Activated T-cell treated with anti-CD3 and anti-CD28 coated beads, Interleukin-2, amount 50 U/mL, for 72 hours (primary cell): ENCODE data around the gene SPATA24. TPM values are rescaled to one million over a fixed set of nuclear protein-coding genes. Genes with fewer than 3 reads are reported as not detected.
"Not testable (repeated sequence)": the region's sequence is repeated elsewhere in the genome, so short reads cannot be mapped to it uniquely, and the experiment has no call there.

Experiments used
- ATAC-seq, 2 donors: fragments of 150-1000 bp; cut with Tn5 transposase; replicated peaks in 1 of 2; 2 replicates each; pipeline ENCODE4 v1.10.0; 2021; ENCODE audit warnings: moderate library complexity in 2 of 2, mild to moderate bottlenecking in 1 of 2
- DNase-seq, 2 donors: peaks; one replicate each; pipeline ENCODE4 v3.0.0; 2021 to 2022; ENCODE audit warnings: mixed read lengths in 1 of 2
- H3K27ac Mint-ChIP-seq: one replicate; pipeline ENCODE4 v1.8.0; 2022; ENCODE audit warnings: mild to moderate bottlenecking, moderate library complexity, mixed read lengths
- H3K27me3 Mint-ChIP-seq: one replicate; pipeline ENCODE4 v1.8.0; 2022; ENCODE audit warnings: low read depth, mixed read lengths
- H3K36me3 Mint-ChIP-seq, 2 donors: one replicate each; pipeline ENCODE4 v1.8.0; 2022; ENCODE audit warnings: mixed read lengths in 2 of 2, mild to moderate bottlenecking in 1 of 2; ENCODE audit not compliant: insufficient read depth in 2 of 2
- H3K4me1 Mint-ChIP-seq: one replicate; pipeline ENCODE4 v1.8.0; 2022; ENCODE audit warnings: low read depth, mixed read lengths
- H3K4me3 Mint-ChIP-seq, 2 donors: one replicate each; pipeline ENCODE4 v1.8.0; 2022; ENCODE audit warnings: mild to moderate bottlenecking in 2 of 2, mixed read lengths in 2 of 2, moderate library complexity in 2 of 2
- H3K9me3 Mint-ChIP-seq, 2 donors: one replicate each; pipeline ENCODE4 v1.8.0; 2022; ENCODE audit warnings: mixed read lengths in 2 of 2
- total RNA-seq, 2 donors: library from RNA; stranded (reverse); gene quantifications; one replicate each; pipeline ENCODE4 v1.2.3, GENCODE V29; 2022

Gene SPATA24
- total RNA-seq, 2 donors from 2014 or later: 3.3 to 3.5 TPM

DNA sequence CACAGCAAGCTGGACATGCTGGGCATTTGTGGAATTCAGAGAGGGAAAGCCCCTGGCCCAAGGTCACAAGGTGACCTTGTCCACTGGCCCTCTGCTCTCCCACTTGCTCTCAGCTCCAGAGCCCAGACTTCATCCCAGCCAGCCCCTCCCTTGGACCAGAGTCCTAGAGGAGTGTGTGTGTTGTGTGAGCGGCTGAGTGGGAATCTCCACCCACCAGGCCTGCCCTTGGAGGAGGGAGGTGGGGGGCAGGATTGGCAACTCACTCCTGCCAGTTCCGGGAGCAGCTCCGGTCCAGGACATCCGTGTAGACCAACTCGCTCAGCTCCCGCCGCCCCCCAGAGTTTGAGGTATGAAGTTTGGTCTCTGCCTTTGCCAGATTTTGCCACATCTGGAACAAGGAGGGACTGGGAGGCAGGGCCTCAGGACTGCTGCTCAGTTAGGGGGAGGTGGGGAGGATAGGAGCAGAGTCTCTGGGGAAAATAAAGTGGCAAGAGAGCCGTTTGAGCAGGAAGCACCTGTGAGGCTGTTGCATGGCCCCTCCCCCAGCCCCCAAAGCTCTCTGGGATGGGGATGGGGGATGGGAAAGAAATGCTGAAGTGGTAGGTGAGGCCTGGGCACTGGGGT, 15.6 kb downstream of the SPATA24 start:
- H3K27ac Mint-ChIP-seq: no peak overlapping the region
- peaks cover 2 to 5% of the 10 kb centered on the region in 2 donors for H3K36me3 Mint-ChIP-seq
- no peak for ATAC-seq
- H3K4me3 Mint-ChIP-seq: peak overlapping the region; percentile 48 to 63
- no peaks in the 10 kb centered on the region for H3K9me3 Mint-ChIP-seq
- H3K4me1 Mint-ChIP-seq: peaks cover 76% of the 10 kb centered on the region
- DNase-seq: no peak
- no peaks in the 10 kb centered on the region for H3K27me3 Mint-ChIP-seq

GRCh38 chr5:139387611-139388197, 16.2 kb downstream of the SPATA24 start:
- Mint-ChIP-seq H3K9me3 (no peaks in the 10 kb centered on the region), H3K4me1 (peaks cover 73% of the 10 kb centered on the region), H3K4me3 (peak overlapping the region; percentile 48 to 63), H3K36me3 (peaks cover under 1 to 2% of the 10 kb centered on the region in 2 donors), H3K27ac (no peak overlapping the region), H3K27me3 (no peaks in the 10 kb centered on the region)
- ATAC-seq: no peak
- no peak for DNase-seq

GRCh38 chr5:139386956-139387355, 16.9 kb downstream of the SPATA24 start:
- not testable (repeated sequence) for ATAC-seq, H3K27me3 Mint-ChIP-seq, H3K27ac Mint-ChIP-seq, H3K4me3 Mint-ChIP-seq, H3K36me3 Mint-ChIP-seq, H3K9me3 Mint-ChIP-seq, DNase-seq
- H3K4me1 Mint-ChIP-seq: peaks cover 73% of the 10 kb centered on the region

- H3K4me3 Mint-ChIP-seq: peak overlapping the region in 1 of 2 donors; percentile 90
- no peaks in the 10 kb centered on the region for H3K9me3 Mint-ChIP-seq
- peak overlapping the region; percentile 95 for H3K27ac Mint-ChIP-seq
- H3K4me1 Mint-ChIP-seq: peaks cover 64% of the 10 kb centered on the region
- ATAC-seq: no peak
- no peaks in the 10 kb centered on the region for H3K36me3 Mint-ChIP-seq
- no peak for DNase-seq
- no peaks in the 10 kb centered on the region for H3K27me3 Mint-ChIP-seq
Observed at GRCh38 chr5:139386050-139386438, 17.8 kb downstream of the SPATA24 start.

DNA sequence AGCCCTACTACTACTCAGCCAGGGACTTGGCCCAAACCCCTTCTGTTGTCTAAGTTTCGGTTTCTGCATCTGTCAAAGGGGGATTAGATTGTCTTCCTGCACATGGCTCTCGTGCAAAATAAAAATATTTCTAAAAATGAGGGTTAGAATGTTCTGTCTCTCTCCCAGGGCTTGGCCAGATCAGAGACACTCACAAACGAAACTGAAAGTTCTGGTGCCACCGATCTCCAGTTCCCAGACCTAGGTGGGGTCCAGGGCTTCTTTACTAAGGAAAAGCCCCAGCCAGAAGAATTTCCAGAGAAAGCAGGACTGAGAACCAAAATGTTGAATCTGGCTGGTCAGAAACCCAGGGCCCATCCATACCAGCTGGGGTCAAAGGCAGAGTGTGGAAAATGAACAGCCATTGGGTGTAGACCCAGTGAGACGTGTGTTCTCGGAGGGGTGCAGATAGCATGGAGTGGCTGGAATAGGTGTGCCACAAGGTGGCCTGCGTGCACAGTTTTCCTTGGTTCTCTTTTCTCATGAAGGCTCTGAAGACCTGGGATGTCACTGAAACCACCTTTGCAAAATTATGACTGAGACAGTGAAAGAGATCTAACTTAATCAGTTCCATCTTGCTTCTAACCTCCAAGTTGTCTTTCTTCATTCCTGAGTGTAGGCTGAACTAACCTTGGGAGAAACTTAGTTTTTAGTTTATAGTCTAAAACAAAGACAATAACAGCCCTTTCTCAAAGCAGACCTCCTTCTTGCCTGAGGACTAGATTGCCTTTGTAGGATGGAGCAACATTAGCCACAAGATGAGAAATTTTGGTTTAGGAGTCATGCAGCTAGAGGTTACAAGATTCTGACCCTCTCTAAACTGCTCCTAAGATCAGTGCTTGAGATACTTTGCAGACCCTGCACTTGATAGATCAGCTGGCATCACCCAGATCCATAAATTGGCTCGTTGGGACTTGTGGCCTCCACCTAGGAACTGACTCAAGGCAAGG, 18.5 kb downstream of the SPATA24 start:
- Mint-ChIP-seq H3K27me3 (no peaks in the 10 kb centered on the region), H3K27ac (peak overlapping the region; percentile 95), H3K4me3 (peak overlapping the region; percentile 82 to 90), H3K9me3 (no peaks in the 10 kb centered on the region), H3K36me3 (no peaks in the 10 kb centered on the region), H3K4me1 (peaks cover 57% of the 10 kb centered on the region)
- DNase-seq (no peak), ATAC-seq (peak in 1 of 2 donors; percentile 12)

GRCh38 chr5:139384591-139385051, 19.3 kb downstream of the SPATA24 start:
- ATAC-seq (no peak), DNase-seq (no peak)
- Mint-ChIP-seq H3K36me3 (no peaks in the 10 kb centered on the region), H3K9me3 (no peaks in the 10 kb centered on the region), H3K4me1 (peaks cover 49% of the 10 kb centered on the region), H3K27me3 (no peaks in the 10 kb centered on the region), H3K4me3 (peak overlapping the region; percentile 82 to 90), H3K27ac (peak overlapping the region; percentile 95)

DNA sequence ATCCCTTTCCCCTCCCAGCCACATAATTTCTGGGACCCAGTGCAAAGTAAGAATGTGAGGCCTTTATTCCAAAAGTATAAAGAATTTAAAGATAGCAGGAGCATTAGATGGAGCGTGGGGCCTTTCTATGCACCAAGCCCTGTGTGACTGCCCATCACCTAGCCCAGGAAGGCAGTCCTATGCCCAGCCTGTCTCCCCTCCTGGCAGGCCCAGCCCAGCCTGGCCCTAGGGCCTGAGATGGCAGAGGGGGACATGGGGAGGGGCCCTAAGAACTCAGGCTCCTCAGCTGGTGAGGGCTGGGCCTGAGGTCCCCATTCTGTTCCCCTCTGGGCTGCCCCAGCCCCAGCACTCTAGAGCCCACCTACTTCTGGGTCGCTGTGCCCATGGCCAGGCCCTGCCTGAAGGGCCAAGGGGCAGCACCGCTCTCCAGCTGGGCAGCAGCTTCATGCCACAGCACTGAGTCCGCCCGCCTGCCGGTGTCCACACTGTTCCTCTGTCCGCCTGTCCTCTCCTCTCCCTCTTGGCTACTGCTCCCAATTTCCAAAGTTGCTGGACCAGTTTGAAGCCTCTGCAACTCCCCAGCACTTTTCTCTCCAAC, 19.8 kb downstream of the SPATA24 start:
- Mint-ChIP-seq H3K27ac (peak overlapping the region; percentile 95), H3K27me3 (no peaks in the 10 kb centered on the region), H3K4me3 (peak overlapping the region in 1 of 2 donors; percentile 82), H3K4me1 (peaks cover 44% of the 10 kb centered on the region), H3K9me3 (no peaks in the 10 kb centered on the region), H3K36me3 (no peaks in the 10 kb centered on the region)
- no peak for DNase-seq
- no peak for ATAC-seq

GRCh38 chr5:139383275-139383992, 20.5 kb downstream of the SPATA24 start, which contains the start of gene SLC23A1:
TSS of gene SLC23A1 (minus strand) at chr5:139383297. CDS start at chr5:139383253, 44 bp downstream.
- no peaks in the 10 kb centered on the region for H3K27me3 Mint-ChIP-seq
- H3K36me3 Mint-ChIP-seq: no peaks in the 10 kb centered on the region
- no peaks in the 10 kb centered on the region for H3K9me3 Mint-ChIP-seq
- no peak within 1 kb of the TSS for H3K27ac Mint-ChIP-seq
- ATAC-seq (no peak), DNase-seq (no peak)
- H3K4me1 Mint-ChIP-seq: peaks cover 39% of the 10 kb centered on the region
- peak within 1 kb of the TSS in 1 of 2 donors; percentile 29 for H3K4me3 Mint-ChIP-seq

DNA sequence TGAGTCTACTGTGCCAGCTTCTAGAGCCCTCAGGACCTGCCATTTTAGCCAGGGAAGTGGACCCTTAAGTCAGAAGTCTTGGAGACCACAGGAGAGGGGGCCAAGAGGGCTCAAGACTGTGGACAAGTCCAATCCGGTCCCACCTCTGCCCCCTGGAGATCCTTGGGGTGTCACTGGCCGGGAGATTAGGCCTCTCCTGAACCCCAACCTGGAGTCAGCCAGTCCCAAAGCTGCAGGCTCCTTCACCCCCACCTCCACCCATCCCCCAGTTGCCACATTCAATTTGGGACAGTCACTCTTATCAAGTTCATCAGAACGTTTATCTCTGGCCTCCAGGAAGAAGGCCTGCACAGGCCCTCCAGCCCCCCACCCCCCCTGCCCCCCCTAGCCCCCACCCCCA, 21.1 kb downstream of the SPATA24 start:
- Mint-ChIP-seq H3K27ac (no peak overlapping the region), H3K9me3 (no peaks in the 10 kb centered on the region), H3K36me3 (no peaks in the 10 kb centered on the region), H3K4me1 (peaks cover 33% of the 10 kb centered on the region), H3K4me3 (no peak overlapping the region), H3K27me3 (no peaks in the 10 kb centered on the region)
- no peak for ATAC-seq
- DNase-seq: no peak

DNA sequence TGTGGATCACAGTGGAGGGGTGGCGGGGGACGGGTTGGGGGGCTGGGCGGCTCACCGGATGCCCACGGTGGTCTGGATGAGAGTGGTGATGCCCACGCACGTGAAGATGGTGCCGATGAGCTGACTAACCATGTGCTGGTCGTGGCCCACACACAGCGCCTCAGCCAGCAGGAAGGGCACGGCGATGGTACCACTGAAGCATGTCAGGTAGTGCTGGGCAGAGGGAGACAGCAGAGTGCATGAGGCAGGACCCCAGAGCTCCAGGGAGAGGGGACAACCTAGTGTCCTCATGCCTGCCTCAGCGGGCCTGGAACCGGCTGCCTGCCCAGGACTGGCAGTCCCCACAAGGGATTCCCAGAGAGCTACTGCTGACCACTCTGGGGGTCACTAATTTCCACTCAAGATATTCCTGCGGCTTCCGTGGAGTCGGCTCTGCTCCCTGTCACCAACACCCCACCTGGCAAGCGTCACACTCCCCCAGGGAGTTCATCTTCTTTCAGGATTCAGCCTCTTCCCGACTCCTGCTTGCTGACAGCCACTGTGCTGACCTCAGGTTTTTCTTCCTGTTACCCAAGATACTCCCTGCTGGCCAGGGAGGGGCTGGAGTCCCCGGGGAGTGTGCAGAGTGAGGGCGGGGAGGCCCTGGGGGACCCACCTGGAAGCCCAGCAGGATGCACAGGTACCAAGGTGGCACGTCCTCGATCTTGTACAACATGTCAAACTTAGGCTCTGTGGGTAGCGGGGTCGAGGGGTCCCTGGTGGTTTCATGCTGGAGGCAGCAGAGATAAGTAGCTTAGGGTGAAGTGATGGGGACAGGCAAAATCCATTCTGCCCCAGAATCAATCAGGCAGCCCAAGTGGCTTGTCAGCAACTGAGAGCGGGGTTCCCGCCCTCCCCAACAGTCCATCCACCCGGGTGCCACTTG, 21.8 kb downstream of the SPATA24 start:
- no peaks in the 10 kb centered on the region for H3K9me3 Mint-ChIP-seq
- ATAC-seq: no peak
- no peak overlapping the region for H3K27ac Mint-ChIP-seq
- DNase-seq: no peak
- no peaks in the 10 kb centered on the region for H3K36me3 Mint-ChIP-seq
- H3K4me1 Mint-ChIP-seq: peaks cover 30% of the 10 kb centered on the region
- H3K27me3 Mint-ChIP-seq: no peaks in the 10 kb centered on the region
- H3K4me3 Mint-ChIP-seq: no peak overlapping the region

- Mint-ChIP-seq H3K27me3 (no peaks in the 10 kb centered on the region), H3K4me3 (no peak overlapping the region)
- no peak for ATAC-seq
Observed at GRCh38 chr5:139379626-139380449, 24.1 kb downstream of the SPATA24 start.

More at GRCh38 chr5:139379626-139380449, 24.1 kb downstream of the SPATA24 start:
- H3K27ac Mint-ChIP-seq: no peak overlapping the region
- no peak for DNase-seq
- H3K9me3 Mint-ChIP-seq: no peaks in the 10 kb centered on the region
- H3K4me1 Mint-ChIP-seq: peaks cover 7% of the 10 kb centered on the region
- H3K36me3 Mint-ChIP-seq: peaks cover 0 to 3% of the 10 kb centered on the region in 2 donors
